ENCODE measurements around the gene NFE2L3.
"Not testable (repeated sequence)": the region's sequence is repeated elsewhere in the genome, so short reads cannot be mapped to it uniquely, and the experiment has no call there.

DNA sequence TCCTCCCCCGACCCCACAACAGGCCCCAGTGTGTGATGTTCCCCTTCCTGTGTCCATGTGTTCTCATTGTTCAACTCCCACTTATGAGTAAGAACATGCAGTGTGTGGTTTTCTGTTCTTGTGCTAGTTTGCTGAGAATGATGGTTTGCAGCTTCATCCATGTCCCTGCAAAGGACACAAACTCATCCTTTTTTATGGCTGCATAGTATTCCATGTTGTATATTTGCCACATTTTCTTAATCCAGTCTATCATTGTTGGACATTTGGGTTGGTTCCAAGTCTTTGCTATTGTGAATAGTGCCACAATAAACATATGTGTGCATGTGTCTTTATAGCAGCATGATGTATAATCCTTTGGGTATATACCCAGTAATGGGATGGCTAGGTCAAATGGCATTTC, 11.8 kb downstream of the NFE2L3 start:
- TF ChIP-seq ZNF274 (IDR thresholded peaks at IDR 0.05; ENCODE audit: low read depth, low read length); YY1 (IDR thresholded peaks at IDR 0.05; ENCODE audit: insufficient read depth, insufficient read length): not testable (repeated sequence)

Measured in NT2/D1 (cell line).